GM12892 (cell line): Measurements from ENCODE around the gene NACA.

Experiments
- POLR2A ChIP-seq: IDR thresholded peaks from 2 replicates; pipeline ENCODE4 v1.6.1; 2011; ENCODE audit warnings: low read depth, low read length, control low read depth
- POLR2AphosphoS5 ChIP-seq: IDR thresholded peaks from 2 replicates; pipeline ENCODE4 v1.6.1; 2011; ENCODE audit warnings: low read depth, low read length, control low read depth

DNA sequence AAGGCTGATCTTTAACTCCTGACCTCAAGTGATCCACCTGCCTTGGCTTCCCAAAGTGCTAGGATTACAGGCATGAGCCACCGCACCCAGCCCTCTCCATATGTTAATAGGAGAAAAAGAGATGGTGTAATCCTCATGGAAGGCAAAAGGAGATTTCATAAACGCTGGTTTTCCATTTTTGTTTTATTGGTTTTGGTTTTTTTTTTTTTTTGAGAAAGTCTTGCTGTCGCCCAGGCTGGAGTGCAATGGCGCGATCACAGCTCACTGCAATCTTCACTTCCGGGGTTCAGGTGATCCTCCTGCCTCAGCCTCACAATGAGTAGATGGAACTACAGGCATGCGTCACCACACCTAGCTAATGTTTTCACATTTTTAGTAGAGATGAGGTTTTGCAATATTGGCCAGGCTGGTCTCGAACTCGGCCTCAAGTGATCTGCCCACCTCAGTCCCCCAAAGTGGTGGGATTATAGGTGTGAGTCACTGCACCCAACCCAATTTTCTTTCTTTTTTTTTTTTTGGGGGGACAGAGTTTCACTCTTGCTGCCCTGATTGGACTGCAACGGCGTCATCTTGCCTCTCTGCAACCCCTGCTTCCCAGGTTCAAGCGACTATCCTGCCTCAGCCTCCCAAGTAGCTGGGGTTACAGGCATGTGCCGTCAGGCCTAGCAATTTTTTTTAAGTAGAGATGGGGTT lies 45.1 kb downstream of the NACA start:
- TF ChIP-seq POLR2AphosphoS5 (no peak), POLR2A (no peak)
